Sigmoid colon (tissue), 7 donors: ENCODE results near the gene ATP8A1. TPM values are rescaled to one million over a fixed set of nuclear protein-coding genes. Genes with fewer than 3 reads are reported as not detected.

Source experiments
- DNase-seq: peaks from one replicate; pipeline ENCODE4 v3.0.0-alpha.2; 2019
- H3K27ac ChIP-seq, 4 donors: fragments of 200-600 bp; sonication (generic); one replicate each; pipeline ENCODE4 v1.5.1; 2016 to 2019; ENCODE audit warnings: mild to moderate bottlenecking in 1 of 4
- H3K27me3 ChIP-seq, 3 donors: fragments of 200-600 bp; sonication (generic); one replicate each; pipeline ENCODE4 v1.5.1; 2019; ENCODE audit warnings: mild to moderate bottlenecking in 1 of 3
- H3K36me3 ChIP-seq, 4 donors: fragments of 200-600 bp; sonication (generic); one replicate each; pipeline ENCODE4 v1.5.1; 2016 to 2019
- H3K4me1 ChIP-seq, 4 donors: fragments of 200-600 bp; sonication (generic); one replicate each; pipeline ENCODE4 v1.5.1; 2017 to 2019
- H3K4me3 ChIP-seq, 4 donors: fragments of 200-600 bp; sonication (generic); one replicate each; pipeline ENCODE4 v1.5.1; 2017 to 2019; ENCODE audit warnings: mild to moderate bottlenecking in 2 of 4, moderate library complexity in 1 of 4
- H3K9me3 ChIP-seq, 4 donors: fragments of 200-600 bp in 3 of 4; sonication (generic) in 3 of 4; one replicate each; pipeline versions ENCODE4 v1.5.1 to v1.6.1; 2013 to 2019
- CTCF ChIP-seq, 4 experiments: fragments of 450-650 bp in 3 of 4; fragments of 200-600 bp in 1 of 4; IDR thresholded peaks; one replicate each; pipeline ENCODE4 v1.5.1; 2016 to 2019; ENCODE audit warnings: antibody characterized with exemption in 4 of 4, mild to moderate bottlenecking in 3 of 4, moderate library complexity in 2 of 4
- EP300 ChIP-seq, 4 donors: sonication (generic); formaldehyde crosslinking; IDR thresholded peaks; one replicate each; pipeline ENCODE4 v1.6.1; 2017; ENCODE audit warnings: antibody characterized with exemption in 4 of 4
- POLR2A ChIP-seq, 2 donors: fragments of 450-650 bp; IDR thresholded peaks; one replicate each; pipeline ENCODE4 v1.6.1; 2016; ENCODE audit warnings: antibody characterized with exemption in 2 of 2, mild to moderate bottlenecking in 2 of 2, moderate library complexity in 2 of 2
- POLR2AphosphoS5 ChIP-seq, 4 donors: sonication (generic); formaldehyde crosslinking; IDR thresholded peaks; one replicate each; pipeline ENCODE4 v1.6.1; 2017; ENCODE audit warnings: antibody characterized with exemption in 4 of 4
- WGBS, 2 donors: extraction: QIAGEN DNeasy Blood & Tissue Kit; methylation state at CpG; one replicate each; pipeline ENCODE4 v1.1.7; 2013; 5-methylcytosine and 5-hydroxymethylcytosine counted together
- intact Hi-C: fragments of 100-400 bp; cut with DNase I; formaldehyde crosslinking; loops from one replicate; pipeline ENCODE4 v1.15.1; 2023
- polyA plus RNA-seq, 3 donors: library from polyadenylated mRNA; stranded (reverse); fragments of 200-250 nt; gene quantifications; one replicate each; pipeline ENCODE4 v1.2.3, GENCODE V29; 2013
- total RNA-seq, 4 donors: library from RNA; depleted of rRNA; stranded (reverse); fragments of >200 nt; gene quantifications; one replicate each; pipeline ENCODE4 v1.1.0, GENCODE V29; 2016
- donor health status: healthy with polysubstance abuse.
- donor health status: Bipolar disorder and iron deficiency.
- donor health status: healthy.

Gene ATP8A1
- total and polyA plus RNA-seq, 7 donors = 2.4 to 19.3 (median 14.5) TPM

- intact Hi-C loops = no loop called here
- DNase-seq = no peak
- 19 to 68% methylated on average over 7 of the region's 7 CpGs for WGBS, 2 donors
- Histone ChIP-seq H3K36me3 (no peaks in the 10 kb centered on the region), H3K4me3 (no peak overlapping the region), H3K9me3 (no peaks in the 10 kb centered on the region), H3K27ac (no peak overlapping the region), H3K27me3 (no peaks in the 10 kb centered on the region), H3K4me1 (no peaks in the 10 kb centered on the region)
- TF ChIP-seq POLR2AphosphoS5 (IDR thresholded peaks at IDR 0.05) = no peak
- TF ChIP-seq EP300 (IDR thresholded peaks at IDR 0.05) = no peak
- TF ChIP-seq POLR2A (IDR thresholded peaks at IDR 0.05) = no peak
- TF ChIP-seq CTCF (IDR thresholded peaks at IDR 0.05) = no peak
These were observed 163.9 kb downstream of the ATP8A1 start for GRCh38 chr4:42492962-42493361.

GRCh38 chr4:42490015-42490414 is 166.9 kb downstream of the ATP8A1 start:
- no peak for DNase-seq
- no peaks in the 10 kb centered on the region for H3K36me3 ChIP-seq
- intact Hi-C loops = no loop called here
- H3K9me3 ChIP-seq = no peaks in the 10 kb centered on the region
- no peak overlapping the region for H3K27ac ChIP-seq
- H3K4me3 ChIP-seq = no peak overlapping the region
- H3K4me1 ChIP-seq = no peaks in the 10 kb centered on the region
- TF ChIP-seq CTCF (IDR thresholded peaks at IDR 0.05) = no peak
- TF ChIP-seq EP300 (IDR thresholded peaks at IDR 0.05) = no peak
- no peak for TF ChIP-seq POLR2A (IDR thresholded peaks at IDR 0.05)
- TF ChIP-seq POLR2AphosphoS5 (IDR thresholded peaks at IDR 0.05) = no peak
- H3K27me3 ChIP-seq = no peaks in the 10 kb centered on the region
- 90% methylated on average over 3 of the region's 3 CpGs for WGBS, 2 donors

- Histone ChIP-seq H3K4me3 (no peak overlapping the region), H3K36me3 (no peaks in the 10 kb centered on the region), H3K27me3 (no peaks in the 10 kb centered on the region), H3K9me3 (no peaks in the 10 kb centered on the region), H3K27ac (no peak overlapping the region), H3K4me1 (no peaks in the 10 kb centered on the region)
- intact Hi-C loops = no loop called here
- 83 to 92% methylated on average over 6 of the region's 6 CpGs for WGBS, 2 donors
- no peak for TF ChIP-seq CTCF (IDR thresholded peaks at IDR 0.05)
- no peak for TF ChIP-seq EP300 (IDR thresholded peaks at IDR 0.05)
- TF ChIP-seq POLR2A (IDR thresholded peaks at IDR 0.05) = no peak
- no peak for TF ChIP-seq POLR2AphosphoS5 (IDR thresholded peaks at IDR 0.05)
- DNase-seq = no peak
These were observed 167.8 kb downstream of the ATP8A1 start for GRCh38 chr4:42489095-42489494.

GRCh38 chr4:42488554-42488953 is 168.4 kb downstream of the ATP8A1 start:
- intact Hi-C loops = no loop called here
- no peak for DNase-seq
- H3K27me3 ChIP-seq = no peaks in the 10 kb centered on the region
- TF ChIP-seq EP300 (IDR thresholded peaks at IDR 0.05) = no peak
- TF ChIP-seq POLR2A (IDR thresholded peaks at IDR 0.05) = no peak
- TF ChIP-seq POLR2AphosphoS5 (IDR thresholded peaks at IDR 0.05) = no peak
- no peak for TF ChIP-seq CTCF (IDR thresholded peaks at IDR 0.05)
- H3K27ac ChIP-seq = no peak overlapping the region
- H3K4me1 ChIP-seq = peaks cover 0 to 4% (median 0%) of the 10 kb centered on the region in 4 donors
- H3K9me3 ChIP-seq = no peaks in the 10 kb centered on the region
- H3K36me3 ChIP-seq = no peaks in the 10 kb centered on the region
- no peak overlapping the region for H3K4me3 ChIP-seq
- 93 to 94% methylated on average over 3 of the region's 3 CpGs for WGBS, 2 donors

GRCh38 chr4:42488114-42488513 is 168.8 kb downstream of the ATP8A1 start:
- intact Hi-C loops = no loop called here
- Histone ChIP-seq H3K4me1 (peaks cover 0 to 7% (median 0%) of the 10 kb centered on the region in 4 donors), H3K27ac (no peak overlapping the region), H3K27me3 (no peaks in the 10 kb centered on the region), H3K4me3 (no peak overlapping the region), H3K36me3 (no peaks in the 10 kb centered on the region), H3K9me3 (no peaks in the 10 kb centered on the region)
- no peak for DNase-seq
- WGBS, 2 donors = 93 to 95% methylated on average over 2 of the region's 2 CpGs
- TF ChIP-seq POLR2AphosphoS5 (IDR thresholded peaks at IDR 0.05) = no peak
- no peak for TF ChIP-seq POLR2A (IDR thresholded peaks at IDR 0.05)
- TF ChIP-seq EP300 (IDR thresholded peaks at IDR 0.05) = no peak
- TF ChIP-seq CTCF (IDR thresholded peaks at IDR 0.05) = no peak
